NCI-H1048 (cell line): ENCODE data around the gene EXOC3.

Experiments used
- DNase-seq: peaks from one replicate; lab custom pipeline; 2025; lab: John Stamatoyannopoulos, UW

The EXOC3 gene

DNA sequence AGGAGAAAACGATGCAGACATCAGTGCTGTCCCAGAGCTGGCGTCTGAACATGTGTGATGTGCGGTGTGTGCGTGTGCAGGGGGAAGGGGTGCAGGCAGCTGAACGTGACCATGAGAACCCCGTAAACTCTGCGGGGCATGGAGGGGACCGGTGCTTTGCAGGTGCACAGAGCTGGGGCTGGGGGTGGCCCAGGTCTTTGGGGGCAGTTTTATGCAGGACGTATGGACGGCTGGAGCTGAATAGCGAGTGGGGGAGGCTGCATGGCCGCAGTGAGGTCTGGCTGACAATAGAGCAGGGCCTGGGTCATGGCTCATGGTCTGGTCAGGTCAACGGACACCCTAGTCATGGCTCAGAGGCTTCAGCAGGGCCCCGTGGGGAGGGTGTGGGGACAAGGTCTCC, 3.3 kb upstream of the EXOC3 start:
- no peak for DNase-seq

DNA sequence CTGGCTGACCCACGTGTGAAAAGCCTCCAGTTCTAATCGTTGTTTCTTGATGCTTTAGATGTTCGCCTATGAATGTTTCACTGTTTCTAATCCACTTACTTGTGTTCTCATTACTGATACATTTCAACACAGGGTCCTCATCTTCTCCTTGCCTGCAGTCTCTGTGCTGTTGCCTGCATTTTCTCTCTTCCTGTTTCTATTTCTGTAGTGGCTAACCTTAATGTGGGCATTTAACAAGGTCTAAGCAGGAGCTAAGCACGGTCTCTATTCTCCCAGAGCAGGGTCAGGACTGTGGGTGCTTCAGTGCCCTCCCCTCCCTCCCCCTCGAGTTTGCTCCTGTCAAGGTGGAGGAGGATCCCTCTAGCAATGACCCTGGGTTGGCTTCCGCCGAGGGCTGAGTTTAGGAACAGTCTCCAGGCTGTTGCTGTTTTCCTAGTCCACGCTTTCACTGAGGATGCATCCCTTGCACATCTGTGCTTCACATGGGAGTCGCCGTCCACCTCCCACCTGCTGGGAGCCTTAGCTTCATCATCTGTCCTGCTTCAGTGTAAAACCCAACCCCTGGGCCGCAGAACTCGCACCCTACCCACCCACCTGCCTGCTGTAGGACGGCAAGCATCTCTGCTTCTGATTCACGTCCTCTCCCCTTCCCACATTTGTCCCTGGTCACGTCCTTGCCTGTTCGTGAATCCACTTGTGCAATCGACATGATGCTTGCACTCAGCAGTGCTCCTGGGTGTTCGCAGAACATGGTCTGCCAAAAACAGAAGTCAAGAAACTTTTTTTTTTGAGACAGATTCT, 2.4 kb upstream of the EXOC3 start:
- no peak for DNase-seq

DNA sequence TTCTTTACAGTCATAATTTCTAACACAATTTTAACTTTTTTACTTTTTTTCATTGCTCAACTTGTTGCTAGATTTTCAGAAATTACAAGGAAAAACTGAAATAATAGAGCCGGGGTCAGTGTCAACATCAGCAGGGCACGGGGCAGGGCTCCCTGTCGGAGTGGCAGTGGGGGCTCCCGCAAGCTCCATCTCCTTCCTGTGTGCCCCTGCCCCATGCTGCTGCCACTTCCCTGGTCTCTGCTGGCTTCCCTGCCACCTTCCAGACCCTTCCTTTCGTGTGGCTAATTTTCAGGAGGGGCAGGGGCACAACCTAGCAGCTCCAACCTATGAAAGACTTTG, 1.0 kb upstream of the EXOC3 start:
- DNase-seq = no peak

DNA sequence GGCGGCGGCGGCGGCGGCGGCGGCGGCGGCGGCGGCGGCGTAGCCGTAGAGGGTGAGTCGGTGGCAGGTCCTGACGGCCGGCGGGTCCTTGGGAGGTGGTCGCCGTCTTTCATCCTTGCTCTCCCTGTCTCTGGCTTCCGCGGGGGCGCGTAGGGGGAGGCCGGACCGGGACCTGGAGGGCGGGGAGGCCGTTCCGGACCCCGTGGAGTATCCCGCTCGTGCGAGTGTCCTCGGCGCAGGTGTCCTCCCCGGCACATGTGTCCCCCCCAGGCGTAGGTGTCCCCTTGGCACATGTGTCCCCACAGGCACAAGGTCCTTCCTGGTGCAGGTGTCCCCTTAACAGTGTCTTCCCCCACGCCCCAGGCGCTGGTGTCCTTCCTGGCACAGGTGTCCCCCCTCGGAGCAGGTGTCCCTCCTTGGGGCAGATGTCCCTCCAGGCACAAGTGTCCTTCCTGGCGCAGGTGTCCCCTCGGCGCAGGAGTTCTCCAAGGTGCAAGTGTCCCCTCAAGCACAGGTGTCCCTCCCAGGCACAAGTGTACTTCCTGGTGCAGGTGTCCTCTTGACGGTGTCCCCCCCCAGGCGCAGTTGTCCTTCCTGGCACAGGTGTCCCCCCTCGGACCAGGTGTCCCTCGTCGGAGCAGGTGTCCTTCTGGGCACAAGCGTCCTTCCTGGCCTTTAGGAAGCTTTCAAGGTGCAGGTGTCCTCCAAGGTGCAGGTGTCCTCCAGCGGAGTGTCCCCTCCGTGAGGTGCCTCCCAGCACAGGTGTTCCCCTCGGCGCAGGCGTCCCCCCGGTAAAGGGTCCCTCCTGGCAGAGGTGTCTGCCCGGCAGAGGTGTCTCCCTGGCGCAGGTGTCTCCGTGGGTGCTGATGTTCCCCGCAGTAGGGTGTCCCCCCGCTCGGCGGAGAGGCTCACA, 519 bp downstream of the EXOC3 start:
- no peak for DNase-seq

DNA sequence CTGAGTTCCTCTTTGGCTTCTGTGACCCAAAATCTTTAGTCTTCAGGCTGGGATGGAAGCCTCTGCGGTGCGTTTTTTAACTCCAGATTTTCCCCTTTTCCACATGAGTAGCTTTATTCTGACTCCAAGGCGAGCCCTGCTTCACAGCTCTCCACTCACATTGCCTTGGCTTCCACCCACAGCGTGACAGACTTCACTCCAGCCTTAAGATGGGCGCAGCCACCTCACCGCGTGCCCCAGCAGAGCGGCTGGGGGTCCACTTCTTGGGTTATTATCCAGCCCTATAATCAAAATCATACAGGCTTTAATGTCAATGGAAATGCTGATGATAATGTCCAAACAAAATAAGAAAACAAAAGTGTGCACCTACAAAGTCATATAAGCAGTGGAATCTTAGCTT, 1.2 kb downstream of the EXOC3 start:
- DNase-seq = no peak

DNA sequence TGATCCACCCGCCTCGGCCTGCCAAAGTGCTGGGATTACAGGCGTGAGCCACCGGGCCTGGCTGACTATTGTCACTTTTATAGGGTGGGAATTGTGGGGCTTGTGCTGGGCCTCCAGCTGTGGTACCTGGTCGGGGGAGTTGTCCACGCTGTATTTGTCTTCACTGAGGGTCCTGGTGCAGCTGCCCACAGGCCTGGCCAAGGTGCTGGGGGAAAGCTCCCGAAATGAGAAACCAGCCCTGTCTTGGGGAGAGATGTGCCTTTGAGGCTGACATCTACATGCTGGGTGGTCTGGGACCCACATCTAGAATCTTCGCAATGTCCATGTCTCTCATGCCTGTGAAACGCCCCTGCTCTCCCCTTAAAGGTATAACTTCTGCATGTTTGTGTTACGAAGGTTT, 2.6 kb downstream of the EXOC3 start:
- DNase-seq = no peak

DNA sequence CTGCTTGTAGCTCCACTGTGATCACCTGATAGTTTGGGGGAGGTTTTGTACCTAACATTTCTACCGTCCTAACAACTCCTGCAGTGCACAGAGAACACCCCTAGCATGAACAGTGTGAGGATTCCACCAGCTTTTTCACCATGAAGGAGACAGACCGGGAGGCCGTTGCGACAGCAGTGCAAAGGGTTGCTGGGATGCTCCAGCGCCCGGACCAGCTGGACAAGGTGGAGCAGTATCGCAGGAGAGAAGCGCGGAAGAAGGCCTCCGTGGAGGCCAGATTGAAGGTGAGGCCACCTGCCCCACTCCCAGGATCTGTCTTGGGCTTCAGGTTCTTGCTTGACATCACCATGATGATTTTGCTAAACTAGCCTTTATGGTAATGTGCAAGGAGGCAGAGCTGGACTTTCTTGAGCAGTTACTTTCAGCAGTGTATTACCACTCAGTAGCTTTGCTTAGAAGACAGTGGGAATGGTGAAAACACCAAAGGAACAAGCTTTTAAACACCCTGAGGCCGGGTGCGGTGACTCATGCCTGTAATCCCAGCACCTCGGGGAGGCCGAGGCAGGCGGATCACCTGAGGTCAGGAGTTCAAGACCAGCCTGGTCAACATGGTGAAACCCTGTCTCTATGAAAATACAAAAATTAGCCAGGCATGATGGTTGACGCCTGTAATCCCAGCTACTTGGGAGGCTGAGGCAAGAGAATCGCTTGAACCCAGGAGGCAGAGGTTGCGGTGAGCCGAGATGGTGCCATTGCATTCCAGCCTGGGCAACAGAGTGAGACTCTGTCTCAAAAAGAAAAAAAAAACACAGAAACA, 3.3 kb downstream of the EXOC3 start:
- DNase-seq = no peak

DNA sequence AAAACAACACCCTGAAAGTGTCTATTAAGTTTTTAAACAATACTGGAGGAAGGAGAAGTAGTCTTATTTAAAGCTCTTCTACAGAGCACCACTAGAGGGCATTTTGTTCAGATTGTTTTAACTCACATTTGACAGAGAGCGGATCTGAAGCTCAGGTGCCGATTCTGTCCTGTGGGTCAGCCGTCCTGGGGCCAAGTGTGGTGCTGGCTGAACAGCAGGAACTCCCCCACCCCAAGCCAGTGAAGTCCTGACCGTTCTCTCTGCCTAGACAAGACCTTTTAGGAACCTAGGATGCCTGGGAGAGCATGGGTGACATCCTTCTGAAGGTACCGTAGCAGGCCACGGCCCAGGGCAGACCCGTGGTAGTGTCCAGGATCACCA, 3.9 kb downstream of the EXOC3 start:
- DNase-seq = no peak

DNA sequence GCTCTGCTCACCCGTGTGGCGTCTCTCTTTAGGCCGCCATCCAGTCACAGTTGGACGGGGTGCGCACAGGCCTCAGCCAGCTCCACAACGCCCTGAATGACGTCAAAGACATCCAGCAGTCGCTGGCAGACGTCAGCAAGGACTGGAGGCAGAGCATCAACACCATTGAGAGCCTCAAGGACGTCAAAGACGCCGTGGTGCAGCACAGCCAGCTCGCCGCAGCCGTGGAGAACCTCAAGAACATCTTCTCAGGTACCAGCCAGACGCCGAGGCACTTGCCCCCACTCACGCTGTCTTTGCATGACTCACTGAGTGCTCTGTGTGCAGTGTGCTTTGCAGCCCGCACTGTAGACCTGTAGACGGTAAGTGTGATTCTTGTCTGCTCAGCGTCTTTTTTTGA, 4.5 kb downstream of the EXOC3 start:
- DNase-seq = no peak

DNA sequence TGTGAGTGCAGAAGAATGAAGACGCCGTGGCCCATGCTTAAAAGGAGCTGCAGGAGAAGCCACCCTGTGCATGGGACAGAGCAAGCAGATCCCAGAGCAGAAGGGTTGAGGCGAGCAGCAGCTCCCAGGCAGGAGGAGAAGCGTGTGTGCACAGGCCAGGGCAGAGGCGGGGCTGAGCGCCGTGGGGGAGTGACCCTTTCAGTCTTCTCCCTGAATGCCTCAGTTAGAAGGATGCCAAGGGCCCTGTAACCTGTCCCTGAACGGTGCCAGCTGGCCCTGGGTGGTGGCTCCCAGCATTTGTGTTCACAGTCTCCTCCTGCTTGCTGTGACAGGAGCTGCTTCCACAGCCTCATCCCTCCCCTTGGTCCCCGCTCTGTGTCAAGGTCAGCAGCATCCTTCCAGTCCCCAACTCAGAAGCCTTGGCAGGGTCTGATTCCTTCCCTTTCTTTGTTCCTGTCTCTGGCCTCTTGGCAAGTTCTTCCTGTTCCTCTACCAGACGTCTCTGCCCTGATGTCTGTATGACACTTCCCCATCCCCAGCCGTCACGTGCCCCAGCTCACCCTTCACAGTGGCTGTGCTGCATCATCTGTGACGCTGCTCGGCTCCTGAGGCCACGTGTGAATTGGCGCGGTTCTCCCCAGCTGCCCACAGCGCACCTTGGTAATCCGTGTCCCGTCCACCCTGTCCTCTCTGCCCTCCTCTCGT, 5.2 kb downstream of the EXOC3 start:
- DNase-seq = no peak

DNA sequence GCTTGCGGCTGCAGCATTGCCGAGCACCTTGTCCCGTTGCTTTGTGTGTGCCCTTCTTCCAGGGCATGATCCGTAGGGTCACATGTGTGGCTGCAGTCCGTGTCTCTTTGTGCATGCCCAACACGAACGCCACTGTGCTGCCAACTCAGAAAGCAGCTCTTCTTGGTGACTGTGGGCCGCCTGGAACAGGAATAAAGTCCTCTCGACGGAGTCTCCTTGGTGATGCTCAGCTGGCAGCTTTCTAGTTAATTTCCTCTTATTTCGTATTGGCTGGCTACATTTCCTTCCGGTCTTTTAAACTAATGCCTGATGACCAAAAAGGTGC, 5.8 kb downstream of the EXOC3 start:
- DNase-seq = no peak

DNA sequence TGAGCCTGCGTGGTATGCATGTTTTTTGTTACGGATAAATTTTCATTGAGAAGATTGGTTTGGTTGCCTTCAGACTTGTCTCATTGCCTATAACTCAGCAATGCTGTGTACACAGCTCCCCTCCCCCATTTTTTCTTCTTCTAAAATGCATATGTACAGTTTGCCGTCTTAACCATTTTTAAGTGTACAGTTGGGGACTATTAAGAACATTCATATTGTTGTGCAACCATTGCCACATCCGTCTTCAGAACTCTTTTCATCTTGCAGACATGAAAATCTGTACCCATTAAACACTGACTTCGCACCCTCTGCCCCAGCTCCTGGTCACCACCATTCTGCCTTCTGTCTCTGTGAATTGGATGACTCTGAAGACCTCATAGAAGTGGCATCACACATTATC, 6.2 kb downstream of the EXOC3 start:
- no peak for DNase-seq

DNA sequence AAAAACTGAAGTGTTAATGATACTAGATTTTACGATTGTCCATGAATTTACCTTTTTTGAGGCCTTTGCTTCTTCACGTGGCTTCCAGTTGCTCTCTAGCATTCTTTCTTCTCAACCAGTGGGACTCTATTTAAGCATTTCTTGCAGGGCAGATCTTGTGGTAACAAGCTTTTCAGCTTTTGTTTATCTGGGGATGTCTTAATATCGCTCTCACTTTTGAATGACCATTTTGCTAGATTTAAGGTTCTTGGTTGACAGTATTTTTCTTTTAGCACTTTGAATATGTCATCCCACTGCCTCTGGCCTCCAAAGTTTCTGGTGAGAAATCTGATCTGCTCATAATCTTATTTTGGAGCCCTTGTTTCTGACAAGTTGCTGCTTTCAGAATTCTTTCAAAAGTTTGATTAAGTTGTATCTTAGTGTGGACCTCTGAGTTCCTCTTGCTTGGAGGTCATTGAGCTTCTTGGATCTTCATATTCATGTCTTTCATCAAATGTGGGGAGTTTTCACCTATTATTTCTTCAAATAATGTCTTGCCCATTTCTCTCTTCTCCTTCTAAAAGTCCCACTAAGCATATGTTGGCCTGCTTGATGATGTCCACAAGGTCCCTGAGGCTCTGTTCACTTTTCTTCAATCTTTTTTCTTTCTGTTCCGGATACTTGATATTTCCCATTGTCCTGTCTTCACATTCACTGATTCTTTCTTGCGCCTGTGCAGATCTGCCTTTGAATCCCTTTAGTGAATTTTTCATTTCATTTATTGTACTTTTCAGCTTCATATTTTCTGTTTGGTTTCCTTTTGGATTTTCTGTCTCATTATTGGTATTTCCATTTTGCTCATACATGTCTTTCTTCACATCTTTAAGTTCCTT, 8.8 kb downstream of the EXOC3 start:
- DNase-seq = no peak

DNA sequence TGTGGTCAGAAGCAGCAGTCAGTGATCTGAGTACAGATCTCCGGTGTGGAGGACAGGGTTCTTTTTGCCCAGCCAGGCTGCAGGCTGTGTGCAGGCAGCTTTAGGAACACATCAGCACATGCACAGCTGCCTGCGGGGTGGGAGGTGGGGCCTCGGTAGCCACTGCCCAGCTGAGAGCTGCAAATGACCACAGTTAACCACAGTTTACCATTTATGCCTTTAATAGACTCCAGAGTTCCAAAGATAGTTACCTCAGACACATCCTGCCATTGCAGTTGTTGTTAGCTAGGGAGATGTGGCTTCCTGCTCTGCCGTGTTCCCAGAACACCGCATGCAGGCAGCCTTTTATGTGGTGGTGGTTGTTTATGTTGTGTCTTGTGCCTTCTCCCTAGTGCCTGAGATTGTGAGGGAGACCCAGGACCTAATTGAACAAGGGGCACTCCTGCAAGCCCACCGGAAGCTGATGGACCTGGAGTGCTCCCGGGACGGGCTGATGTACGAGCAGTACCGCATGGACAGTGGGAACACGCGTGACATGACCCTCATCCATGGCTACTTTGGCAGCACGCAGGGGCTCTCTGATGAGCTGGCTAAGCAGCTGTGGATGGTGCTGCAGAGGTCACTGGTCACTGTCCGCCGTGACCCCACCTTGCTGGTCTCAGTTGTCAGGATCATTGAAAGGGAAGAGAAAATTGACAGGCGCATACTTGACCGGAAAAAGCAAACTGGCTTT, 10.2 kb downstream of the EXOC3 start:
- no peak for DNase-seq

DNA sequence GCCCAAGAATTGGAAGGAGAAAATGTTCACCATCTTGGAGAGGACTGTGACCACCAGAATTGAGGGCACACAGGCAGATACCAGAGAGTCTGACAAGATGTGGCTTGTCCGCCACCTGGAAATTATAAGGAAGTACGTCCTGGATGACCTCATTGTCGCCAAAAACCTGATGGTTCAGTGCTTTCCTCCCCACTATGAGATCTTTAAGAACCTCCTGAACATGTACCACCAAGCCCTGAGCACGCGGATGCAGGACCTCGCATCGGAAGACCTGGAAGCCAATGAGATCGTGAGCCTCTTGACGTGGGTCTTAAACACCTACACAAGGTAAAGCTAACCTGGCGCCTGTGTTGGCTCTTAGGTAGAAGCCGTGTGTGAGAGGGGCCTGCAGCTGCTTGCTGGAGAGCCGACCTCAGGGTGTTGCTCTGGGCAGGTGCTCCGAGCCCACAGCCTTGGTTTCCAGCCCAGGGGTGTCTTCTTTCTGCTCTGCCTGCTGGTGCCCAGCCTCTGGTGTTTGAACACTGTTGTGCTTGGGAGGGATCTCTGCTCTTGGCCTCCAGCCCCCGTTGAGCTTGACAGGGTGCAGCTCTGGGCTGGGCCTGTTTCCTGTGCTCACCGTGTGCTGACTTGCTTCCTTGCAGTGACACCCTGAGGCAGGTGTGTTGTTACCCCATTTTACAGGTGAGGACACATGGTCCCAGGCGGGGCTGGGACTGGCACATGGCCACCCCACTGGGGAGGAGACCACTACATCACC, 10.9 kb downstream of the EXOC3 start:
- no peak for DNase-seq

DNA sequence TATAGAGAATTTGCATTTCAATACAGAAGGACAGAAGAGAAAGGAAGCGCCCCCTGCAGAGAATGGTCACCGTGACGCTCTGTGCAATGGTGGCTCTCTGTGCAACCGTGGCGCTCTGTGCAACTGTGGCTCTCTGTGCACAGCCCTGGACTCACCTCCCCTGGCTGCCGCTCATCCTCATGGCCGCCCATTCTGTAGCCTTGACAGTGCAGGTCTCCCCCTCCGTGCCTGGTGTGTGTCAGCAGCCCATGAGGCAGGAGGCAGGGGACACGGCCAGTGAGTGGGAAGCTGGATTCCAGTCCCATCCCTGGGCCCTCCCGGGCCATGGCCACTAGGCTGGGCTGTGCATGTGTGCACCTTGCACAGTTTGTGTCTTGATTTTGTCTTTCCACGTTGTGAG, 12.0 kb downstream of the EXOC3 start:
- DNase-seq = no peak

DNA sequence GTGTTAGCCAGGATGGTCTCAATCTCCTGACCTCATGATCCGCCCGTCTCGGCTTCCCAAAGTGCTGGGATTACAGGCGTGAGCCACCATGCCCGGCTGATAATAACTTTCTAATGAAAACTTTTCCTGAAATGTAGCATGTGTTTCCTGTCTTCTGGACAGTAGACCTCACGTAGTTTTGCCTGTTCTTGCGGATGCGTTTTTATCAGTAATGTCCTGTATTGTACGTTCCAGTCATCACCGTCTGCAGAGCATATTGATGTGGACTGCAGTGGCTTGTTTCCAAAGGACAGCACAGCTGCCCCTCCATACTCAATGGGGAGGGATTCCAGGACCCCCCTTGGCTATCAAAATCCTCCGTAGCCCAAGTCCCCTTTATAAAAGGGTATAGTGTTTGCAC, 12.8 kb downstream of the EXOC3 start:
- no peak for DNase-seq

DNA sequence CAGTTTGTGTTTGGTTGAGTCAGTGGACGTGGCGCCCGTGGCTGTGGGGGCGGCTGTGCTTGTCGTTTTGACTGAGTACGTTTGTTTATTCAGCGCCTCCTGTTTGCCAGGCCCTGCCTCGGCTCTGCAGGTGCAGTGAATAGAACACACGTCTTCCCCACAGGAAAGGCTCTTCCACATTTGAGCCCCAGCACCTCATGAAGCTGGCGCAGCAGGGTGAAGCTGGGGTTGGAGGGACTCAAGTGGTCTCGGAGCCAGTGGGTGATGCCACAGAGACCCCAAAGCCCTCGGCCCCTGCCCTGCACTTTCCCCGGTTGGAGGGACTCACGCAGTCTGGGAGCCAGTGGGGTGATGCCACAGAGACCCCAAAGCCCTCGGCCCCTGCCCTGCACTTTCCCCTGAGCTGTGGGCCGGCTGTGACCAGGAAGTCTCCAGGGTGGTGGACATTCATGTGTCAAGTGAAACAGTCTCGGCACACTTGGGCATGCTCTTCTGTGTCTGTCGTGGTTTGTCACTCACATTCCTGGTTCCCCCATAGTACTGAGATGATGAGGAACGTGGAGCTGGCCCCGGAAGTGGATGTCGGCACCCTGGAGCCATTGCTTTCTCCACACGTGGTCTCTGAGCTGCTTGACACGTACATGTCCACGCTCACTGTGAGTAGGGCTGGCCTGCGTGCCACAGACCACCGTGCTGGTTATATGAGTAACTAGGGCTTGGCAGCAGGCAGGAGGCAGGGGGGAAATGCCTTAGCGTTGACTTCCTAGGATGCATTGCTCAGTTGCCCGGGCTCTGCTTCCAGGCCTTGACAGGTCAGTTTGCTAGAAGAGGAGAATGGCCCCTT, 13.6 kb downstream of the EXOC3 start:
- no peak for DNase-seq
